Esophagus muscularis mucosa (tissue), 3 donors: Measurements from ENCODE around the gene HNF1B.

ENCODE experiments used
- CTCF ChIP-seq, 3 experiments: fragments of 200-600 bp in 2 of 3; fragments of 450-650 bp in 1 of 3; sonication (generic) in 2 of 3; IDR thresholded peaks; one replicate each; pipeline ENCODE4 v1.5.1; 2017 to 2019; ENCODE audit warnings: antibody characterized with exemption in 3 of 3, mild to moderate bottlenecking in 2 of 3, moderate library complexity in 1 of 3
- POLR2AphosphoS5 ChIP-seq, 2 donors: sonication (generic); formaldehyde crosslinking; IDR thresholded peaks; one replicate each; pipeline ENCODE4 v1.6.1; 2017; ENCODE audit warnings: antibody characterized with exemption in 2 of 2

DNA sequence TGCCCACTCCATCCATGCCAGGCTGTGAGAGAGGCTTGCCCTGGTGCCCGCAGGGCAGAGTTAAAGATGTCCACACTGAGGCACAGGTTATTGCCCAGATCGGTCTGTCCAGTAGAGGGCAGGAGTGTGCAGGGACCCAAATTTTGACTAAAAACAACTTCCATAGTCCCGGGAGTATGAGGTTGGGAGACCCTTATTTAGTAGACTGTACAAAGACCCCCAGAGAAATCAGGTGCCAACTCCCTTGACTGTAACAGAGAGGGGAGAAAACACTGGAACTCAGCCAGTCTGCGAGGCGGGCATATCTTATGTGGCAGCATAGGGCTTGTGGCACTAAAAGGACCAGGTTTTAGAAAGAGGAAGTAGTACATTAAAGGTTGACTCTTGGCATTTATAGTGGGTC lies 43.4 kb downstream of the HNF1B start:
- TF ChIP-seq CTCF (IDR thresholded peaks at IDR 0.05) (peak in 2 of 3 experiments; percentile 9 to 37), POLR2AphosphoS5 (IDR thresholded peaks at IDR 0.05) (no peak)
